ENCODE measurements around the gene TMEM50B.

TMEM50B gene

DNA sequence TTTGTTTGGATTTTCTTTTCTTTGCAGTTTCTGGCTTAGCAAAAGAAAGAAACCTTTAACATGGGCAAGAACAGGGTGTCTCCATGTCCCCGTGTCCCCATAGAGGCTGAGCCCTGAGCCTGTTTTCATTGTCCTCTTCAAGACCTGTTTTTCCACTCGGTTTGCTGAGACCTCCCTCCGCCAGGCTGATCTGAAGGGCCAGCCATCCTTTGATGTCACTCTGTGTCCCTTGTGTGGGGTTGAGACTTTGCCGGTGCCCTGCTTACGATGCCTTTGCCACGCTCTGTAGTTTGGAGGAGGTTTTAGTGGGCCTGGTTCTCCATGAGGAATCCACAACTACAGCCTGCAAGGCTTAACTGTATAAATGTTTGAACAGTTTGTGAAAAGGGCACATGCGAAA, 52.7 kb downstream of the TMEM50B start:
- intact Hi-C loops (cut with DNase I; ENCODE audit: low total_unique reads) = no loop called here
- H3K4me1 ChIP-seq = peaks cover 0 to 18% (median 7%) of the 10 kb centered on the region in 4 donors
- no peaks in the 10 kb centered on the region for H3K9me3 ChIP-seq
- no peak overlapping the region for H3K27ac ChIP-seq
- H3K4me3 ChIP-seq = no peak overlapping the region
- peaks cover 59 to 97% (median 91%) of the 10 kb centered on the region in 3 donors for H3K36me3 ChIP-seq
- no peaks in the 10 kb centered on the region for H3K27me3 ChIP-seq
- no peak for DNase-seq
- TF ChIP-seq, protein P1, sequence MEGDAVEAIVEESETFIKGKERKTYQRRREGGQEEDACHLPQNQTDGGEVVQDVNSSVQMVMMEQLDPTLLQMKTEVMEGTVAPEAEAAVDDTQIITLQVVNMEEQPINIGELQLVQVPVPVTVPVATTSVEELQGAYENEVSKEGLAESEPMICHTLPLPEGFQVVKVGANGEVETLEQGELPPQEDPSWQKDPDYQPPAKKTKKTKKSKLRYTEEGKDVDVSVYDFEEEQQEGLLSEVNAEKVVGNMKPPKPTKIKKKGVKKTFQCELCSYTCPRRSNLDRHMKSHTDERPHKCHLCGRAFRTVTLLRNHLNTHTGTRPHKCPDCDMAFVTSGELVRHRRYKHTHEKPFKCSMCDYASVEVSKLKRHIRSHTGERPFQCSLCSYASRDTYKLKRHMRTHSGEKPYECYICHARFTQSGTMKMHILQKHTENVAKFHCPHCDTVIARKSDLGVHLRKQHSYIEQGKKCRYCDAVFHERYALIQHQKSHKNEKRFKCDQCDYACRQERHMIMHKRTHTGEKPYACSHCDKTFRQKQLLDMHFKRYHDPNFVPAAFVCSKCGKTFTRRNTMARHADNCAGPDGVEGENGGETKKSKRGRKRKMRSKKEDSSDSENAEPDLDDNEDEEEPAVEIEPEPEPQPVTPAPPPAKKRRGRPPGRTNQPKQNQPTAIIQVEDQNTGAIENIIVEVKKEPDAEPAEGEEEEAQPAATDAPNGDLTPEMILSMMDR (IDR thresholded peaks at IDR 0.05) = no peak

DNA sequence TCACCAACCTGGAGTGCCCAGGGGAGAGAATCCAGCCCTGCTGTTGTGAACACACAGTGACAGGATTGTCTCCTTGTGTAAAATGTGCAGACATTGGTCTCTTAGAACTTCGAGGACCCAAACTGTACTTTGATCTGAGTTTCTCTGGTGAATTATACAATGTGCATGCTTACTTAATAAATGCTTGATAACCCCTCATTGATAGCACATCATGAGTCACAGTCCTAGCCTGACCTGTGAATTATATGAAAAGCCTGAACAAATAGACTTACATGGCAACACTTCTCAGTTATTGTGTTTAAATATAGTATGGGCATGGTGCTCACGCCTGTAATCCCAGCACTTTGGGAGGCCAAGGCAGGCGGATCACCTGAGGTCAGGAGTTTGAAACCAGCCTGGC, 53.9 kb downstream of the TMEM50B start:
- no peak for DNase-seq
- intact Hi-C loops (cut with DNase I; ENCODE audit: low total_unique reads) = no loop called here
- H3K4me3 ChIP-seq = no peak overlapping the region
- no peak overlapping the region for H3K27ac ChIP-seq
- TF ChIP-seq, protein P1 (IDR thresholded peaks at IDR 0.05) = no peak
- H3K4me1 ChIP-seq = peaks cover 0 to 18% (median 7%) of the 10 kb centered on the region in 4 donors
- H3K9me3 ChIP-seq = no peaks in the 10 kb centered on the region
- no peaks in the 10 kb centered on the region for H3K27me3 ChIP-seq
- H3K36me3 ChIP-seq = peaks cover 54 to 93% (median 88%) of the 10 kb centered on the region in 3 donors

DNA sequence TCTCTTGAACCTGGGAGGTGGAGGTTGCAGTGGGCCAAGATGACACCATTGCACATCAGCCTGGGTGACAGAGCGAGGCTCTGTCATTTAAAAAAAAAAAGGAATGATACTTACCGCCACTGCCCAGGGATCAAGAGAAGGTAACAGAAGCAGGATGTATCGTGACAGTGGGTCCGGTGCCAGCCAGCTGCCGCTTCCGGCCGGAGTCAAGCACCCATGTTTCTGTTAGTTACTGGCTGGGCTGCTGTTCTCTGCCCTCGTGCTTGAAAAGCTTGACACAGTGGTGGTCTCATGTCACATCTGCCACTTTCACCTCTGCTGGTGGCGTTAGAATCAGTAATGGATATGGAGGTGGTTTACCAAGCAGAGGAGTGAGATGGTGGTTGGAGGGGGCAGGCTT, 55.6 kb downstream of the TMEM50B start:
- DNase-seq = no peak
- Histone ChIP-seq H3K4me1 (peaks cover 0 to 29% (median 16%) of the 10 kb centered on the region in 4 donors), H3K9me3 (no peaks in the 10 kb centered on the region), H3K36me3 (peaks cover 42 to 87% (median 72%) of the 10 kb centered on the region in 3 donors), H3K27ac (no peak overlapping the region), H3K27me3 (no peaks in the 10 kb centered on the region), H3K4me3 (no peak overlapping the region)
- intact Hi-C loops (cut with DNase I; ENCODE audit: low total_unique reads) = no loop called here
- TF ChIP-seq, protein P1 (IDR thresholded peaks at IDR 0.05) = no peak

DNA sequence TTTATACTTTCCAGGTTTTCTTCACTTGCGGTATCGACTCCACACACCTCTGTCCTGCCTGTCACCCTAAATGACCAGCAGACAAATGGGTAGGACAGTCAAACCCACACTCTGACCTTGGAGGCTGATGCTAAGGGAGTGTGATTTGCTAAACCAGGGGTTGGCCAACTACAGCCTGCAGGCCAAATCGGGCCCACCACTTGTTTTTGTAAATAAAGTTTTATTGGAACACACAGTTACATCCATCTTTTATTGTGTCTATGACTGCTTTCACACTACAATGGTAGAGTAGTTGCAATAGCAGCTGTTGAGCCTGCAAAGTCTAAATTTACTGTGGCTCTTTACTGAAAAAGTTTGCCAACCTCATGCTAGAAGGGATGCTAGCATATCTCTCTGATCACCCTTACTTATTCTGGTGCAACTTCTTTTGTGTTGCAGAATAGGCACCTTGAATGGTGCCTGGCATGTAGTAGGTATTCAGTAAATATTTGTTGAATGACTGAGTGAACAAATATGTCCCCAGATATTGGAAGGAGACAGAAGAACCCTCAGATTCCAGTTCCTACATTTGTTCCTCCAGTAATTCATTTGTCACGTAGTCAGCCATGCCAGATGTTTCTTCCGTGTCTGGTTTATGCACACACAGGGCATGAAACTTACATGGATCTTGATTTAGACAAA, 57.9 kb downstream of the TMEM50B start:
- Histone ChIP-seq H3K9me3 (no peaks in the 10 kb centered on the region), H3K36me3 (peaks cover 36 to 81% (median 51%) of the 10 kb centered on the region in 3 donors)
- DNase-seq = no peak

DNA sequence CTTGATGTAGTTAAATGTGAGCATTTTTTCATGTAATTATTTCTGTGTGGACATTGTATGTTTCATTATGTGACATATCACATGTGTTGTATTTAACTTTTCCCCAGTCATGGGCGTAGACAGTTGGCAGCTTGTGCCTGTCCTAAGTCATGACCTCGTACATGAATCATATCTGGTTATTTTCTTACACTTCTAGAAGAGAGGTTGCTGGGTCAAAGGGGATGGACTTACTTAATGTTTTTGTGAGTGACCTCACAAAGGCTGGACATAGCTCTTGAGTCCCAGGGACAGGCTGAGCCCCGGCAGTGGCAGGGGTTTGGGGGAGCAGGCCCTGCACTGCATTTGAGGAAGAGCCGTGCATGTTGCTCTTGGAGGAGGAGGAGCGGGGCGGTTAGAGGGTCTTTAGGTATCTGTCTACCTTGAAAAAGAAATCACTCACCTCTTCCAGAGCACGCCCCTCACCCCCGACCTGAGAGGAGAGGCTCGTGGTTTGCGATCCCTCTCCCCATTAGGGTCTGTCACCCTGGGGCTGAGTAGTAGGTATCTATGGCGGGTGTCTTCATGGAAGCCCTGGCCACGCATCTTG, 60.1 kb downstream of the TMEM50B start:
- peak overlapping the region; percentile 29 to 34 for H3K27ac ChIP-seq

More for the DNA sequence above, 57.9 kb downstream of the TMEM50B start:
- Histone ChIP-seq H3K4me3 (no peak overlapping the region), H3K4me1 (peaks cover 0 to 28% (median 15%) of the 10 kb centered on the region in 4 donors), H3K27ac (no peak overlapping the region), H3K27me3 (no peaks in the 10 kb centered on the region)
- intact Hi-C loops (cut with DNase I; ENCODE audit: low total_unique reads) = no loop called here
- TF ChIP-seq, protein P1 (IDR thresholded peaks at IDR 0.05) = no peak

More for the DNA sequence above, 60.1 kb downstream of the TMEM50B start:
- Histone ChIP-seq H3K36me3 (peaks cover 21 to 81% (median 43%) of the 10 kb centered on the region in 3 donors), H3K27me3 (no peaks in the 10 kb centered on the region), H3K4me1 (peaks cover 0 to 28% (median 15%) of the 10 kb centered on the region in 4 donors), H3K9me3 (no peaks in the 10 kb centered on the region), H3K4me3 (no peak overlapping the region)
- intact Hi-C loops (cut with DNase I; ENCODE audit: low total_unique reads) = no loop called here
- TF ChIP-seq, protein P1 (IDR thresholded peaks at IDR 0.05) = no peak
- DNase-seq = peak in 1 of 2 donors; percentile 62

Data from tibial artery (tissue), 4 donors.